Measurements from ENCODE around the gene SEMA6A.

Gene SEMA6A

DNA sequence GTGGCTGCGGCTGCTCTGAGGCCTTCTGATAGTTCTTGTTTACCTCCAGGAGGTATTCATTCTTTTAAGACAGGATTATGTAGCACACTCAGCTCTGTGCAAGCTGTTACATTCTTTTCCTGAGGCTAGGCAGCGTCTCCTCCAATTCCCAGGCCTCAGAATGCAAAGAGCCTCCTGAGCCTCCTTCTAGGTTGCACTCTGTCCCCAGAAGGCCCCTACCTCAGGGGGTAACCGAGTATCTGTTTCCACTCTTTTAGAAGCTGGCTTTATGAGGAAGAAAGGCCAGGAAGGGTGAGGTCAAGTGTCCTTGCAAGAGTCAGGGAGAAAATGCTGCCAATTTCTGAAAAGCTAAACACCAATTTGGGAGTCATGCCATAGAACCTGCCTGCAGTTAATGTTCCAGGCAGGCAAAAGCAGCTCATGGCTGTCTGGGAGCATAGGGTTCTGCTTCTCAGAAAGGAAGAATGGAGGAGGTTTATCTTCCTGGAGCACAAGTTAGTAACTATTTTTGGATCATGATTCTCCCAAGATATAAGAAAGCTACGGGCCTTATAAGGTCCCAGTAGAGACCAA, 178.9 kb downstream of the SEMA6A start:
- DNase-seq: no peak

DNA sequence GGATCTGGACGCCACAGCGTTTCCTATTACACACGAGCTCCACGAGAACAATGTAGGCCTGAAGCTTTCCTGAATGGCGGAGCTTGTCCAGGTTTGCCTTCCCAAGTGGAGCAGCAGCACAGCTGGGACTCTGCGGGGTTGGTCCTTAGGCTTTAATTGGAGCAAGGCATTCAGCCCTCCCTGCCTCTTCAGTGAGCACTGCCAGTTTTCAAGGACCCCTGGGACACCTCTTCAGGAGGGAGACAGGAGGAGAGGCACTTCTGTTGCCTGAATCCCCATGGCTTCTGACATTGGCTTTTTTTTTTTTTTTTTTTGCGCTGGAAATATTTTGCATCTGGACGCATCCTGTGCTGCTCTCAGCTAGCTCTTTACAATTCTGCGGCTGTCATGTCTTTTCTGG, 179.4 kb downstream of the SEMA6A start:
- no peak for DNase-seq

DNA sequence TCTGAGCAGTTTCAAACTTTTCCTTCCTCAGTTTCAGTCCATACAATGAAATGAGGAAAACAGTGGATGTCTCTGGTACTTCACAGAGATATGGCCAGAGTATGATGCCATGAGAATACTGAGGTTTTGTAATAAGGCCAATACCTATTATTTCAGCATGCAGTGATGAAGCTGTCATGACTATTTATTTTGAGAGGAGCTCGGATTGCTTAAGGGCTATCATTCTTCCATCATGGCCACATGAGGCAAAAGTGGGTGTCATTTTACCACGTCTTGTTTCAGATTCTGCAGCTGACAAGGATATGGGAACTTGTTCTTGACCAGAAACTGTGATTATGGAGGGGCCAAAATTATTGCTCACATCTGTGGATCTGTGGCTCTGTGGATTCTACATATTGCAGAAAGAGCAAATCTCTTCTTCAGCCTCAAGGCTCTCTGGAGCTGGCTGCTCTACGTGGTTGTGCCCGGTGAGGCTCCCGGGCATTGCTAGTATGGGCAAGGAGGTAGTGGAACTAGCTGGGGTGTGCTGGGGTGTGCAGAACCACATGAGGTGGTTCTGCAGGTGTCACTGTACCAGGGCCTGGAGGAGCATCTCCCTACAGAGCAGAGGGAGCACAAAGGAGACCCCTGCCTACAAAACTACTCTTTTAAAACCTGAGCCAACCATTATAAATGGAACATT, 180.3 kb downstream of the SEMA6A start:
- no peak for DNase-seq

Measured in activated gamma-delta T cell treated with Interleukin-2 at 50 U/mL for 16 hours (primary cell).